Upper lobe of left lung (tissue), 4 donors: Measurements from ENCODE around the gene ARFGAP2.

Source experiments
- CTCF ChIP-seq, 6 experiments: fragments of 450-650 bp in 4 of 6; fragments of 200-600 bp in 2 of 6; sonication (generic) in 2 of 6; IDR thresholded peaks; one replicate each; pipeline ENCODE4 v1.5.1; 2016 to 2019; ENCODE audit warnings: antibody characterized with exemption in 6 of 6
- EP300 ChIP-seq, 4 donors: sonication (generic); formaldehyde crosslinking; IDR thresholded peaks; one replicate each; pipeline ENCODE4 v1.5.1; 2017; ENCODE audit warnings: antibody characterized with exemption in 4 of 4, control low read depth in 2 of 4
- POLR2A ChIP-seq, 4 donors: fragments of 450-650 bp; IDR thresholded peaks; one replicate each; pipeline ENCODE4 v1.5.1; 2016 to 2017; ENCODE audit warnings: antibody characterized with exemption in 4 of 4, mild to moderate bottlenecking in 2 of 4
- POLR2AphosphoS5 ChIP-seq, 2 donors: sonication (generic); formaldehyde crosslinking; IDR thresholded peaks; one replicate each; pipeline ENCODE4 v1.5.1; 2017; ENCODE audit warnings: antibody characterized with exemption in 2 of 2

GRCh38 chr11:47147681-47148080 is 29.0 kb downstream of the ARFGAP2 start:
- no peak for TF ChIP-seq CTCF (IDR thresholded peaks at IDR 0.05)
- TF ChIP-seq POLR2A (IDR thresholded peaks at IDR 0.05): no peak
- TF ChIP-seq POLR2AphosphoS5 (IDR thresholded peaks at IDR 0.05): no peak
- no peak for TF ChIP-seq EP300 (IDR thresholded peaks at IDR 0.05)
